Measurements from ENCODE around the gene HLA-DRB1. TPM values are rescaled to one million over a fixed set of nuclear protein-coding genes. Genes with fewer than 3 reads are reported as not detected.
"Not testable (repeated sequence)": the region's sequence is repeated elsewhere in the genome, so short reads cannot be mapped to it uniquely, and the experiment has no call there.

Gene HLA-DRB1
- total RNA-seq, 1 donor from 2014 or later: 32.4 TPM

- no peak for DNase-seq (ENCODE audit: missing footprints)
- intact Hi-C loops (cut with DNase I): no loop called here
These were observed 19.2 kb downstream of the HLA-DRB1 start for GRCh38 chr6:32570363-32570905.

GRCh38 chr6:32568561-32568960 is 21.1 kb downstream of the HLA-DRB1 start:
- ATAC-seq: no peak
- intact Hi-C loops (cut with DNase I): no loop called here
- no peak for DNase-seq (ENCODE audit: missing footprints)

More at GRCh38 chr6:32570363-32570905, 19.2 kb downstream of the HLA-DRB1 start:
- no peak for ATAC-seq

GRCh38 chr6:32566957-32567356 is 22.7 kb downstream of the HLA-DRB1 start:
- intact Hi-C loops (cut with DNase I): no loop called here
- DNase-seq (ENCODE audit: missing footprints) (no peak), ATAC-seq (no peak)

- ATAC-seq: no peak
- no peak for DNase-seq (ENCODE audit: missing footprints)
- intact Hi-C loops (cut with DNase I): no loop called here
These were observed 24.1 kb downstream of the HLA-DRB1 start for GRCh38 chr6:32565511-32565910.

- no peak for ATAC-seq
- intact Hi-C loops (cut with DNase I): no loop called here
These were observed 26.7 kb downstream of the HLA-DRB1 start for GRCh38 chr6:32562940-32563339.

GRCh38 chr6:32559747-32560146 is 29.9 kb downstream of the HLA-DRB1 start:
- intact Hi-C loops (cut with DNase I): no loop called here
- no peak for ATAC-seq
- DNase-seq (ENCODE audit: missing footprints): no peak

More at GRCh38 chr6:32562940-32563339, 26.7 kb downstream of the HLA-DRB1 start:
- no peak for DNase-seq (ENCODE audit: missing footprints)

GRCh38 chr6:32558426-32559057 is 31.1 kb downstream of the HLA-DRB1 start:
- ATAC-seq: peak; percentile 34
- intact Hi-C loops (cut with DNase I): no loop called here
- no peak for DNase-seq (ENCODE audit: missing footprints)

- intact Hi-C loops (cut with DNase I): no loop called here
- DNase-seq (ENCODE audit: missing footprints): no peak
- ATAC-seq: no peak
These were observed 35.3 kb downstream of the HLA-DRB1 start for GRCh38 chr6:32554116-32554965.

- no peak for ATAC-seq
- intact Hi-C loops (cut with DNase I): no loop called here
- DNase-seq (ENCODE audit: missing footprints): no peak
These were observed 36.5 kb downstream of the HLA-DRB1 start for GRCh38 chr6:32553037-32553742.

- ATAC-seq: no peak
- DNase-seq (ENCODE audit: missing footprints): no peak
- intact Hi-C loops (cut with DNase I): no loop called here
These were observed 38.2 kb downstream of the HLA-DRB1 start for GRCh38 chr6:32551410-32551809.

GRCh38 chr6:32539839-32540238 is 49.8 kb downstream of the HLA-DRB1 start:
- intact Hi-C loops (cut with DNase I): no loop called here
- ATAC-seq (no peak), DNase-seq (ENCODE audit: missing footprints) (no peak)

- peak; percentile 34 for ATAC-seq
- DNase-seq (ENCODE audit: missing footprints); intact Hi-C loops (cut with DNase I): not testable (repeated sequence)
These were observed 59.2 kb downstream of the HLA-DRB1 start for GRCh38 chr6:32530431-32530793.

- intact Hi-C loops (cut with DNase I): loop anchor here (10.0 kb wide), 1 partner anchor 55 kb away; the partner anchor contains the start of gene HLA-DRB1
- ATAC-seq: peak; percentile 86
- DNase-seq (ENCODE audit: missing footprints): peak; percentile 61
These were observed 59.8 kb downstream of the HLA-DRB1 start, which contains the start of gene HLA-DRB5 for GRCh38 chr6:32529697-32530430. HLA-DRB5 (minus strand) TSS chr6:32530287; CDS start chr6:32530224, 63 bp downstream.

Other genes with a start within 250 kb of the HLA-DRB1 start
- not detected for gene TSBP1, start 217.9 kb downstream of the HLA-DRB1 start, total RNA-seq
- gene BTNL2, start 182.7 kb downstream of the HLA-DRB1 start, total RNA-seq: not detected
- 99.2 TPM for gene HLA-DRA, start 150.0 kb downstream of the HLA-DRB1 start, total RNA-seq
- 21.2 TPM for gene HLA-DRB5, start 59.6 kb downstream of the HLA-DRB1 start, total RNA-seq
- 5.3 TPM for gene HLA-DQA1, start 47.6 kb upstream of the HLA-DRB1 start, total RNA-seq
- 3.9 TPM for gene HLA-DQB1, start 76.8 kb upstream of the HLA-DRB1 start, total RNA-seq
- gene HLA-DQA2, start 151.5 kb upstream of the HLA-DRB1 start, total RNA-seq: 2.7 TPM
- 3.1 TPM for gene HLA-DQB2, start 173.7 kb upstream of the HLA-DRB1 start, total RNA-seq
- not detected for gene HLA-DOB, start 227.2 kb upstream of the HLA-DRB1 start, total RNA-seq
- gene TAP2, start 248.9 kb upstream of the HLA-DRB1 start, total RNA-seq: 19.3 TPM

Data from Right ventricle myocardium inferior (tissue), 1 donor.